Measurements from ENCODE around the gene CEPT1. TPM values are rescaled to one million over a fixed set of nuclear protein-coding genes. Genes with fewer than 3 reads are reported as not detected.
A peak's percentile ranks its signal among the peaks of the same experiment; 100 is the strongest.

Gene CEPT1
- total RNA-seq, 4 donors from 2014 or later: 30.3 to 37.8 (median 32.8) TPM

- Histone ChIP-seq H3K9me3 (no peaks in the 10 kb centered on the region), H3K27me3 (no peaks in the 10 kb centered on the region), H3K4me3 (peak overlapping the region in 2 of 4 donors; percentile 28 to 29), H3K36me3 (no peaks in the 10 kb centered on the region), H3K27ac (no peak overlapping the region), H3K4me1 (peaks cover 0 to 44% (median 22%) of the 10 kb centered on the region in 4 donors)
- no peak for DNase-seq (ENCODE audit: low spot score in 2 of 2)
- TF ChIP-seq EP300 (IDR thresholded peaks at IDR 0.05) (no peak), CTCF (IDR thresholded peaks at IDR 0.05) (no peak), POLR2A (IDR thresholded peaks at IDR 0.05) (no peak)
- 71 to 78% methylated on average over 6 of the region's 6 CpGs for WGBS, 2 donors
Observed at GRCh38 chr1:111197598-111198284, 57.7 kb downstream of the CEPT1 start.

- Histone ChIP-seq H3K27ac (peak overlapping the region in 1 of 4 donors; percentile 73), H3K4me3 (peak overlapping the region in 2 of 4 donors; percentile 28 to 29), H3K4me1 (peaks cover 0 to 43% (median 23%) of the 10 kb centered on the region in 4 donors), H3K36me3 (no peaks in the 10 kb centered on the region), H3K9me3 (no peaks in the 10 kb centered on the region), H3K27me3 (no peaks in the 10 kb centered on the region)
- WGBS, 2 donors: 77 to 89% methylated on average over 5 of the region's 5 CpGs
- DNase-seq (ENCODE audit: low spot score in 2 of 2): no peak
- TF ChIP-seq EP300 (IDR thresholded peaks at IDR 0.05): no peak
- no peak for TF ChIP-seq CTCF (IDR thresholded peaks at IDR 0.05)
- TF ChIP-seq POLR2A (IDR thresholded peaks at IDR 0.05): no peak
Observed at GRCh38 chr1:111198836-111199235, 58.8 kb downstream of the CEPT1 start.

GRCh38 chr1:111199329-111199728 is 59.3 kb downstream of the CEPT1 start:
- no peak for TF ChIP-seq POLR2A (IDR thresholded peaks at IDR 0.05)
- no peak for TF ChIP-seq CTCF (IDR thresholded peaks at IDR 0.05)
- no peak for TF ChIP-seq EP300 (IDR thresholded peaks at IDR 0.05)
- Histone ChIP-seq H3K4me1 (peaks cover 0 to 44% (median 25%) of the 10 kb centered on the region in 4 donors), H3K27me3 (peaks cover 0 to 3% of the 10 kb centered on the region in 2 donors), H3K36me3 (no peaks in the 10 kb centered on the region), H3K4me3 (peak overlapping the region in 2 of 4 donors; percentile 28 to 29), H3K9me3 (no peaks in the 10 kb centered on the region), H3K27ac (peak overlapping the region in 3 of 4 donors; percentile 65 to 75 (median 73))
- WGBS, 2 donors: 82 to 98% methylated on average over 3 of the region's 3 CpGs
- DNase-seq (ENCODE audit: low spot score in 2 of 2): no peak

- WGBS, 2 donors: 79 to 88% methylated on average over 17 of the region's 17 CpGs
- H3K9me3 ChIP-seq: no peaks in the 10 kb centered on the region
- H3K27ac ChIP-seq: peak within 1 kb of the TSS in 3 of 4 donors; percentile 65 to 75 (median 73)
- no peaks in the 10 kb centered on the region for H3K36me3 ChIP-seq
- peaks cover 0 to 44% (median 28%) of the 10 kb centered on the region in 4 donors for H3K4me1 ChIP-seq
- TF ChIP-seq POLR2A (IDR thresholded peaks at IDR 0.05) (peak; percentile 23 to 33), CTCF (IDR thresholded peaks at IDR 0.05) (no peak), EP300 (IDR thresholded peaks at IDR 0.05) (peak in 1 of 2 donors; percentile 75)
- peak within 1 kb of the TSS in 2 of 4 donors; percentile 29 to 31 for H3K4me3 ChIP-seq
- H3K27me3 ChIP-seq: peaks cover 0 to 7% of the 10 kb centered on the region in 2 donors
- peak in 1 of 2 donors; percentile 81 for DNase-seq (ENCODE audit: low spot score in 2 of 2)
Observed at GRCh38 chr1:111199881-111200801, 60.1 kb downstream of the CEPT1 start, which contains the start of gene DENND2D. Gene DENND2D (minus strand): TSS chr1:111200646. CDS start chr1:111200459, 187 bp downstream.

Data from tibial nerve (tissue), 4 donors.